AML-193 (cell line): ENCODE measurements around the gene IGF2BP2.
"Not testable (repeated sequence)": the region's sequence is repeated elsewhere in the genome, so short reads cannot be mapped to it uniquely, and the experiment has no call there.

ENCODE experiments used
- DNase-seq, 2 experiments: peaks; one replicate each; lab custom pipeline; 2025; lab: John Stamatoyannopoulos, UW

Gene IGF2BP2

GRCh38 chr3:185639632-185640206 lies 185.1 kb downstream of the IGF2BP2 start:
- no peak for DNase-seq

DNA sequence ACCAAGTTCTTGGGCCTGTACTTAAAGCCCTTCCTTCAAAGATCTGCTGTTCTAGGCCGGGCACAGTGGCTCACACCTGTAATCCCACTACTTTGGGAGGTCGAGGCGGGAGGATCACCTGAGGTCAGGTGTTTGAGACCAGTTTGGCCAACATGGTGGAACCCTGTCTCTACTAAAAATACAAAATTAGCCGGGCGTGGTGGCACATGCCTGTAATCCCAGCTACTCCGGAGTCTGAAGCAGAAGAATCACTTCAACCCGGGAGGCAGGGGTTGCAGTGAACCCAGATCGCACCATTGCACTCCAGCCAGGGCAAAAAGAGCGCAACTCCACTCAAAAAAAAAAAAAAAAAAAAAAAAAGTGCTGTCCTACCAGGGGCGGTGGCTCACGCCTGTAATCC lies 186.2 kb downstream of the IGF2BP2 start:
- DNase-seq, result not testable (repeated sequence)

GRCh38 chr3:185637388-185637787 lies 187.5 kb downstream of the IGF2BP2 start:
- no peak for DNase-seq

DNA sequence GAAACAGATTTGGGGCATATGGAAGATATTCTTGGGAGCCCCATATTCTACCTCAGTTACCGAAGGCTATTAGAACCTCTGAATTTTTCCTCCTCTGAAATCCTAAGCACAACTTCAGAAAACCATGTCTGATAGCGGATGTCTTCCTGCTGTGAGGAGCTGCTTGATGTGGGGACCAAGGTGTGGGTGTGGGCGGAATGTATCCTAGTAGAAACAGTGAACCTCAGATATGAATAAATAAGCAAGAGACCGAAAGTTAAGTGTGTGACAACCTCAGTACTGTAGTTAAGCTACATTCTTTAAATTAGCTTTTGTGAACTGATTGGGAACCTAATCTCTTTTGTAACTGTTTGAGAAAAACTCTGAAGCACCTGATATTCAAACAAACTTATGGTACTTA lies 191.8 kb downstream of the IGF2BP2 start:
- no peak for DNase-seq

- DNase-seq, result no peak
Measured at GRCh38 chr3:185631508-185632206, 193.2 kb downstream of the IGF2BP2 start.

- DNase-seq, result no peak
Measured at GRCh38 chr3:185631108-185631507, 193.7 kb downstream of the IGF2BP2 start.

DNA sequence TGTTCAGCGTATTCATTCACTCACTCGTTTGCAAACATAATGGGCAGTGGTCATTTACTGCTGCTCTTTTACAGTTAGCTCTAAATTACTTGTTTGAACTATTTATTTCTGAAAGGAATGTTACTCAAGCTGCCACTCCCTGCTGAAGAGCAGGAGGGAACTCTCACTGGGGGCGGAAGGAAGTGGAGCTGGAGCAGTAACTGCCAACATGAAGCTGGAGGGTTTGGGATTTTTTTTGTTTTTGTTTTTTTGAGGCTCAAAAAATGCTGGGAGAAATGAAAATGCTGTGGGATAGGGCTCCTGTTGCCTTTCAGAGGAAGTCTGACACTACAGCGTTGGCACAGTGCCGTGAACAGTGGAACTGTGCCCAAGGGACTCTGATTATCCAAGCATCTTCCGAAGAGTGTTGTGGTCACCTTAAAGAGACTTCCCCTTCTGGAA lies 194.6 kb downstream of the IGF2BP2 start:
- no peak for DNase-seq

DNA sequence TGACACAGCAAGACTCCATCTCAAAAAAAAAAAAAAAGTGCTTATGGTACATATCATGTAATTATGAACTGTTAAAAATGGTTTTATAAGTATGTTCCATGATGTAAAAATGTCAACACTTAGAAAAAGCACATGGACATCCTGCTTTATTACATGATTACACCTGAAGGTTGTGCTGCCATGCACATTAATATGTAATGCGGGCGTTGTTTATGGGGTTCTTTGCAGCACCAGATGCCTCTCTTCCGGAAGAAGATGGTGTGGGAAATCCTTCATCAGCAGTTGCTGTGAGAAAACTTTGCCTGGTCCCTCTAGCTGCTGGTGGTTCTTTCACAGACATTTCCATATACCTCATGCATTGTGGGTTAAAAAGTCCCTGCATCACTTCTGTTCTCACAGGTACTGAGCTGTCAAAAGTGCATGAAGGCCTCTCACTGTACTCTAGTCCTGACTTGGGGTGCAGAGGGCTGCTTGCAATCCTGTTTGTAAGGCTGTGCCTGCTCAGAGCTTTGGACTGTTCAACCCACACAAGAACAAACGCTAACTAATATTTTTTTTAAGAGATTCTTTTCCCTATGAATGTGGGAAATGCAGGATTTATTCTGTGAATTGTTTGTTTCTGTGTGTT lies 195.2 kb downstream of the IGF2BP2 start:
- DNase-seq, result no peak

GRCh38 chr3:185625784-185626183 lies 199.1 kb downstream of the IGF2BP2 start:
- no peak for DNase-seq

DNA sequence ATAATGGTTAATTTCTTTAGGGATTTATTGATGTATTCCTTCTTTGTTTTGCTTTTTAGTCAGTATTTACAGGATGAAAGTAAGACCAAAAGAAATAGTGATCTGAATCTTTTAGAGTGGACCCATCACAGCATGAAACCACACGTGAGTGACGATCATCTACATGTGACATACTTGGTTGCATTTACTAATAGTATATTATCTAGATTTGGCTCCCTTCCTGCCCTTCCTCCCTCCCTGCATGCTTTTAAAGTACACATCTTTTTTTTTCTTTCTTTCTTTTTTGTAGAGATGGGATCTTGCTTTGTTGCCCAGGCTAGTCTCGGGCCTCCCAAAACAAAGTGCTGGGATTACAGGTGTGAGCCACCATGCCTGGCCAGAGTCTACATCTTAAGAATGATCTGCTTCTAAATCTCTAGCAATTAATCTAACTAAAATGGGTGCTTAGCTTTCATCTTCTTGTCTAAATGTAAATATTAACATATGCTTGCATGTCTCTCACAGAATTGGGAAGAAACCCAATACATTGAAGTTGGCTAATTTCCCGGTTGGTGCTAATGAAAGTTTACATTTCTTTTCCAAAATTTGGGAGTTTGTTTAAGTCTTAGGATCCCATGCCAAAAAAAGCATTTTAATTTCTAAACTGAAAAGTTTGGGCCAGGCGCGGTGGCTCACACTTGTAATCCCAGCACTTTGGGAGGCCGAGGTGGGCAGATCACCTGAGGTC lies 200.7 kb downstream of the IGF2BP2 start:
- DNase-seq, result no peak

- no peak for DNase-seq
Measured at GRCh38 chr3:185613016-185613415, 211.8 kb downstream of the IGF2BP2 start.

GRCh38 chr3:185606196-185606595 lies 218.6 kb downstream of the IGF2BP2 start:
- DNase-seq, result no peak

DNA sequence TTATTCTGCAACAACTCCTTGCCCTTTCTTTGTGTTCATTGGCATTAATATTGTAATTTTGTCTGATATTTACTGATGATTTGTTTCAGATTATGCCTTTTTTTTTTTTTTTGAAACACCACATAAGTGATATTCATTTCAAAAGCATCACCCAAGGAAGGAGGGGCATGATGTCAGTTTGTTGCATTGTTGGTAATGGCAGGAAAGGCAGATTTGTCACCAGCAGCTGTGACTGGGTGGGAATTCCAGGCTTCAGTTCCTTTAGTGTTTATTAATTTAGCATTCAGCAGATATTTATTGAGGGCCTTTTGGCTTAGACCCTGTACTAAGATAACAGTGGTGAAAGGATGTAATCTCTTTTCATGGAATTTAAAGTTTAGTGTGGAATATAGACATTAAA lies 219.3 kb downstream of the IGF2BP2 start:
- no peak for DNase-seq

GRCh38 chr3:185595526-185595925 lies 229.3 kb downstream of the IGF2BP2 start:
- peak; percentile 64 to 69 for DNase-seq

DNA sequence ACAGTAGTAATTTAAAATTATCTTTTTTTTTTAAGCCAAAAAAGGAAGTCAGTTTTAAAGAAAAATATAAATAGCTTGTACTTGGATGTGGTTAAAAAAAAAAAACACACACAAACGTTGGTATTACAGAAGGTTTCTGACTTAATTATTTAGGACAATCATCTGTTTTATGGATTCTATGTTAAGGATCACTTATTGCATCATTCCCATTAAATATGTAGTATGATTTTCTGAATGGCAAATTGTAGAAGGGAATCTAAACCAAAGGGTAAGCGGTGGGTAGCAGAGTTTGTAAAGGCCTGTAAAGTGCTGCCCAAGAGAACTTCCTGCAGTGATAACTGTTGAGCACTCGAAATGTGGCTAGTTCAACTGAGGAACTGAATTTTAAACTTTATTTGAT lies 230.8 kb downstream of the IGF2BP2 start:
- no peak for DNase-seq
